Mucosa of descending colon (tissue), 3 donors: ENCODE results near the gene LBX1. TPM values are rescaled to one million over a fixed set of nuclear protein-coding genes. Genes with fewer than 3 reads are reported as not detected.
"Not testable (repeated sequence)": the region's sequence is repeated elsewhere in the genome, so short reads cannot be mapped to it uniquely, and the experiment has no call there.

Experiments
- ATAC-seq: fragments of 200-7000 bp; cut with Tn5 transposase; one replicate; pipeline ENCODE4 v1.9.1; 2020; ENCODE audit warnings: mild to moderate bottlenecking, moderate library complexity
- DNase-seq, 3 donors: peaks; one replicate each; pipeline ENCODE4 v3.0.0-alpha.2; 2020
- H3K36me3 ChIP-seq: fragments of 200-600 bp; one replicate; pipeline ENCODE4 v1.8.0; 2021; ENCODE audit warnings: low read depth, mild to moderate bottlenecking
- H3K4me1 ChIP-seq: fragments of 200-600 bp; one replicate; pipeline ENCODE4 v1.8.0; 2021; ENCODE audit warnings: low read depth, mild to moderate bottlenecking
- H3K4me3 ChIP-seq: fragments of 200-600 bp; one replicate; pipeline ENCODE4 v1.8.0; 2021; ENCODE audit warnings: mild to moderate bottlenecking
- H3K9me3 ChIP-seq: fragments of 200-600 bp; one replicate; pipeline ENCODE4 v1.8.0; 2021; ENCODE audit warnings: mild to moderate bottlenecking
- CTCF ChIP-seq: fragments of 200-600 bp; IDR thresholded peaks from one replicate; pipeline ENCODE4 v1.8.0; 2022; ENCODE audit warnings: antibody characterized with exemption, mild to moderate bottlenecking
- intact Hi-C, 2 donors: fragments of 100-400 bp; cut with DNase I in 1 of 2; cut with micrococcal nuclease in 1 of 2; formaldehyde crosslinking; loops; one replicate each; pipeline versions ENCODE4 v1.11.0 to v1.11.1; 2022; cut with DNase I, micrococcal nuclease
- total RNA-seq, 3 donors: library from RNA; stranded (reverse); fragmentation: NEBNext Ultra II Directional in 2 of 3; extraction: Animal tissue kit (Norgen Biotek cat#: 25700) in 2 of 3; gene quantifications; one replicate each; pipeline versions ENCODE4 v1.2.1 to v1.2.4, GENCODE V29; 2021 to 2023
- donor health status: DM: no; HTN: no; CAD: no; lungs with moderate emphysema.
- donor health status: DM: no; HTN: no; CAD: no.
- donor health status: DM: no; HTN: yes; CAD: no.

Gene LBX1
- total RNA-seq, 3 donors from 2014 or later: not detected

- no peak for ATAC-seq
- Histone ChIP-seq H3K4me3 (no peak overlapping the region), H3K36me3 (no peaks in the 10 kb centered on the region), H3K4me1 (peaks cover 17% of the 10 kb centered on the region), H3K9me3 (no peaks in the 10 kb centered on the region)
- intact Hi-C loops: loop anchor here in 1 of 2 donors (10.0 kb wide), 1 partner anchor 248 kb away; no protein-coding TSS in a partner anchor
- no peak for DNase-seq
- TF ChIP-seq CTCF: no peak
Observed at GRCh38 chr10:101216207-101217043, 12.8 kb downstream of the LBX1 start.

GRCh38 chr10:101215397-101216206 is 13.7 kb downstream of the LBX1 start:
- no peaks in the 10 kb centered on the region for H3K9me3 ChIP-seq
- ATAC-seq (no peak), DNase-seq (no peak)
- TF ChIP-seq CTCF: no peak
- intact Hi-C loops: loop anchor here in 1 of 2 donors (10.0 kb wide), 1 partner anchor 249 kb away; no protein-coding TSS in a partner anchor
- no peaks in the 10 kb centered on the region for H3K36me3 ChIP-seq
- peaks cover 17% of the 10 kb centered on the region for H3K4me1 ChIP-seq
- no peak overlapping the region for H3K4me3 ChIP-seq

GRCh38 chr10:101214446-101215396 is 14.5 kb downstream of the LBX1 start:
- H3K4me3 ChIP-seq: no peak overlapping the region
- H3K36me3 ChIP-seq: no peaks in the 10 kb centered on the region
- intact Hi-C loops: loop anchor here in 1 of 2 donors (5.0 to 10.0 kb wide), 2 partner anchors 250 to 358 kb away; no protein-coding TSS in a partner anchor
- no peaks in the 10 kb centered on the region for H3K9me3 ChIP-seq
- peaks cover 17% of the 10 kb centered on the region for H3K4me1 ChIP-seq
- peak; percentile 73 for TF ChIP-seq CTCF
- DNase-seq: peak in 2 of 3 donors; percentile 72 to 74
- peak; percentile 74 for ATAC-seq

DNA sequence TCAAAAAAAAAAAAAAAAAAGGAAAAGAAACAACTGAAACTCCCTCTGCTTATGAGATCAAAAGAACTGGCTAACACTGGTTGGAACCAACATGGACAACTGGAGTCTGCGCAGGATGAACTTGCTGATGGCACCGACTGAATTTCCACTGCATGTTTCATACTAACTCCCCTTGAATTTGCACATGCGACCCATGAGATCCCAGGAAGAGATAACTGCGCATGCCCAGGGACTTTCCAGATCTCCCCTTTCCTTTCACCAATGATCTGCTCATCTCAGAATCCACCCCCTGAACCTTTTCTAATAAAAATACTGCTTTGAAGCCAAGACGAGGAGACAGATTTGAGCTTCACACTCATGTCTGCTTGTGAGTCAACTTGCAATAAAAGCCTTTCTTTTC is 20.7 kb downstream of the LBX1 start:
- H3K36me3 ChIP-seq: no peaks in the 10 kb centered on the region
- H3K4me3 ChIP-seq: no peak overlapping the region
- no peak for TF ChIP-seq CTCF
- DNase-seq (no peak), ATAC-seq (no peak)
- H3K9me3 ChIP-seq: no peaks in the 10 kb centered on the region
- intact Hi-C loops: no loop called here
- no peaks in the 10 kb centered on the region for H3K4me1 ChIP-seq

DNA sequence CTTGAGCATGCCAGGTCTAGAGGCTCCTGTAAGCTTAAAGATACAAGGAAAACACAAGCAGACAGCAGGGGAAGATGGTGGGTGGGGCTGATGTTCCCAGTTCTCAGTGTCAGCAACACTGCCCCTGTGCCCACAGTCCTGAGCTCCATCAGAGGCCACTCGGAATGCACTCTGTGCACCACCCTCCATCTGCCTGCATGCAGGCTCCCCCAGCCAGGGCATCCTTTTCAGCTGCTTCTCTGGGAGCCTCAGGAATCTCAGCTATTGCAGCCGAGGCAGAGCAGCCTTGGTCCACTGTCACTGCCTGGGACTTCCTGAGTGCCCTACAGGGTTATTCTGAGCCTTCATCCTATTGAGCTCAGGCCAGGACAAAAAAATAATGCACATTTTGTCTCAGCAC is 22.2 kb downstream of the LBX1 start:
- Histone ChIP-seq H3K4me1 (no peaks in the 10 kb centered on the region), H3K4me3 (no peak overlapping the region), H3K9me3 (no peaks in the 10 kb centered on the region), H3K36me3 (no peaks in the 10 kb centered on the region)
- no peak for ATAC-seq
- no peak for DNase-seq
- intact Hi-C loops: no loop called here
- TF ChIP-seq CTCF: no peak

GRCh38 chr10:101202667-101203066 is 26.6 kb downstream of the LBX1 start:
- H3K4me1 ChIP-seq, H3K4me3 ChIP-seq, ATAC-seq, DNase-seq, H3K36me3 ChIP-seq, H3K9me3 ChIP-seq, intact Hi-C loops: not testable (repeated sequence)

GRCh38 chr10:101198326-101198977 is 30.8 kb downstream of the LBX1 start:
- DNase-seq, intact Hi-C loops, ATAC-seq, H3K4me1 ChIP-seq, H3K9me3 ChIP-seq, H3K36me3 ChIP-seq, H3K4me3 ChIP-seq: not testable (repeated sequence)
